Measurements from ENCODE around the gene P2RY14. TPM values are rescaled to one million over a fixed set of nuclear protein-coding genes. Genes with fewer than 3 reads are reported as not detected.

P2RY14 gene
- total RNA-seq, 1 donor from 2014 or later = not detected

GRCh38 chr3:151319628-151320027 lies 41.3 kb upstream of the P2RY14 start:
- H3K27ac Mint-ChIP-seq (ENCODE audit: unreplicated experiment) = no peak overlapping the region
- peaks cover 1% of the 10 kb centered on the region for H3K36me3 Mint-ChIP-seq (ENCODE audit: low read depth)
- no peak for DNase-seq (ENCODE audit: low spot score)
- no peak overlapping the region for H3K4me3 Mint-ChIP-seq (ENCODE audit: unreplicated experiment)
- no peak for TF ChIP-seq CTCF (IDR thresholded peaks at IDR 0.05)
- H3K9me3 Mint-ChIP-seq (ENCODE audit: low read depth) = peaks cover 9% of the 10 kb centered on the region
- H3K27me3 Mint-ChIP-seq (ENCODE audit: low read depth) = no peaks in the 10 kb centered on the region
- H3K4me1 Mint-ChIP-seq (ENCODE audit: low read depth) = peaks cover 22% of the 10 kb centered on the region

- Mint-ChIP-seq H3K9me3 (ENCODE audit: low read depth) (peaks cover 9% of the 10 kb centered on the region), H3K4me1 (ENCODE audit: low read depth) (peaks cover 22% of the 10 kb centered on the region), H3K27ac (ENCODE audit: unreplicated experiment) (no peak overlapping the region), H3K4me3 (ENCODE audit: unreplicated experiment) (no peak overlapping the region), H3K27me3 (ENCODE audit: low read depth) (no peaks in the 10 kb centered on the region), H3K36me3 (ENCODE audit: low read depth) (peaks cover 1% of the 10 kb centered on the region)
- no peak for TF ChIP-seq CTCF (IDR thresholded peaks at IDR 0.05)
- no peak for DNase-seq (ENCODE audit: low spot score)
Observed at GRCh38 chr3:151318991-151319390, 40.6 kb upstream of the P2RY14 start.

GRCh38 chr3:151318313-151318712 lies 40.0 kb upstream of the P2RY14 start:
- peaks cover 9% of the 10 kb centered on the region for H3K9me3 Mint-ChIP-seq (ENCODE audit: low read depth)
- H3K36me3 Mint-ChIP-seq (ENCODE audit: low read depth) = peaks cover 1% of the 10 kb centered on the region
- no peak overlapping the region for H3K4me3 Mint-ChIP-seq (ENCODE audit: unreplicated experiment)
- DNase-seq (ENCODE audit: low spot score) = no peak
- H3K4me1 Mint-ChIP-seq (ENCODE audit: low read depth) = peaks cover 22% of the 10 kb centered on the region
- H3K27me3 Mint-ChIP-seq (ENCODE audit: low read depth) = no peaks in the 10 kb centered on the region
- H3K27ac Mint-ChIP-seq (ENCODE audit: unreplicated experiment) = no peak overlapping the region
- no peak for TF ChIP-seq CTCF (IDR thresholded peaks at IDR 0.05)

- no peak for DNase-seq (ENCODE audit: low spot score)
- TF ChIP-seq CTCF (IDR thresholded peaks at IDR 0.05) = no peak
- H3K27ac Mint-ChIP-seq (ENCODE audit: unreplicated experiment) = no peak within 1 kb of the TSS
- H3K36me3 Mint-ChIP-seq (ENCODE audit: low read depth) = no peaks in the 10 kb centered on the region
- H3K27me3 Mint-ChIP-seq (ENCODE audit: low read depth) = no peaks in the 10 kb centered on the region
- no peak within 1 kb of the TSS for H3K4me3 Mint-ChIP-seq (ENCODE audit: unreplicated experiment)
- H3K4me1 Mint-ChIP-seq (ENCODE audit: low read depth) = peaks cover 22% of the 10 kb centered on the region
- H3K9me3 Mint-ChIP-seq (ENCODE audit: low read depth) = peaks cover 9% of the 10 kb centered on the region
Observed at GRCh38 chr3:151316267-151316991, 38.1 kb upstream of the P2RY14 start, which contains the start of gene GPR87. Gene GPR87 (minus strand): TSS chr3:151316820. CDS start chr3:151300100, 16,720 bp downstream.

- H3K27ac Mint-ChIP-seq (ENCODE audit: unreplicated experiment) = no peak overlapping the region
- TF ChIP-seq CTCF (IDR thresholded peaks at IDR 0.05) = no peak
- H3K27me3 Mint-ChIP-seq (ENCODE audit: low read depth) = no peaks in the 10 kb centered on the region
- H3K4me1 Mint-ChIP-seq (ENCODE audit: low read depth) = peaks cover 22% of the 10 kb centered on the region
- no peak overlapping the region for H3K4me3 Mint-ChIP-seq (ENCODE audit: unreplicated experiment)
- no peaks in the 10 kb centered on the region for H3K36me3 Mint-ChIP-seq (ENCODE audit: low read depth)
- DNase-seq (ENCODE audit: low spot score) = no peak
- H3K9me3 Mint-ChIP-seq (ENCODE audit: low read depth) = peaks cover 9% of the 10 kb centered on the region
Observed at GRCh38 chr3:151315846-151316245, 37.5 kb upstream of the P2RY14 start.

All from chondrocyte (in vitro differentiated cells).